NT2/D1 (cell line): ENCODE results near the gene WNT3A.

Experiments
- SUZ12 ChIP-seq: IDR thresholded peaks from 2 replicates; pipeline ENCODE4 v1.6.1; 2011; ENCODE audit not compliant: insufficient read length, insufficient read depth; ENCODE audit errors: extremely low read depth
- YY1 ChIP-seq: IDR thresholded peaks from 2 replicates; pipeline ENCODE4 v1.6.1; 2011; ENCODE audit not compliant: insufficient read length, insufficient read depth
- ZNF274 ChIP-seq: IDR thresholded peaks from 2 replicates; pipeline ENCODE4 v1.6.1; 2011; ENCODE audit warnings: mild to moderate bottlenecking, low read depth, low read length

- no peak for TF ChIP-seq ZNF274
- no peak for TF ChIP-seq YY1
- TF ChIP-seq SUZ12 = no peak
These were observed 4.9 kb upstream of the WNT3A start for GRCh38 chr1:228001738-228002535.
